Stomach (tissue), 4 donors: ENCODE measurements around the gene COX6B1.

Experiments used
- CTCF ChIP-seq, 7 experiments: fragments of 450-650 bp in 4 of 7; fragments of 200-600 bp in 3 of 7; sonication (generic) in 3 of 7; IDR thresholded peaks; one replicate each; pipeline ENCODE4 v1.5.1; 2016 to 2019; ENCODE audit warnings: antibody characterized with exemption in 7 of 7, control low read depth in 2 of 7, mild to moderate bottlenecking in 1 of 7
- POLR2A ChIP-seq, 4 donors: fragments of 450-650 bp; IDR thresholded peaks; one replicate each; pipeline ENCODE4 v1.6.1; 2016; ENCODE audit warnings: antibody characterized with exemption in 4 of 4, control low read depth in 2 of 4, mild to moderate bottlenecking in 1 of 4, moderate library complexity in 1 of 4

GRCh38 chr19:35633727-35634440, 14.2 kb upstream of the COX6B1 start:
- no peak for TF ChIP-seq POLR2A (IDR thresholded peaks at IDR 0.05)
- no peak for TF ChIP-seq CTCF (IDR thresholded peaks at IDR 0.05)
